Measurements from ENCODE around the gene B4GALT5.

The B4GALT5 gene

GRCh38 chr20:49603209-49603627, 110.5 kb downstream of the B4GALT5 start:
- peak; percentile 74 for DNase-seq (ENCODE audit: low read depth)

- DNase-seq (ENCODE audit: low read depth), result no peak
Observed at GRCh38 chr20:49602345-49603208, 111.1 kb downstream of the B4GALT5 start.

GRCh38 chr20:49601153-49601924, 112.3 kb downstream of the B4GALT5 start:
- no peak for DNase-seq (ENCODE audit: low read depth)

- DNase-seq (ENCODE audit: low read depth), result no peak
Observed at GRCh38 chr20:49599746-49600113, 113.9 kb downstream of the B4GALT5 start.

DNA sequence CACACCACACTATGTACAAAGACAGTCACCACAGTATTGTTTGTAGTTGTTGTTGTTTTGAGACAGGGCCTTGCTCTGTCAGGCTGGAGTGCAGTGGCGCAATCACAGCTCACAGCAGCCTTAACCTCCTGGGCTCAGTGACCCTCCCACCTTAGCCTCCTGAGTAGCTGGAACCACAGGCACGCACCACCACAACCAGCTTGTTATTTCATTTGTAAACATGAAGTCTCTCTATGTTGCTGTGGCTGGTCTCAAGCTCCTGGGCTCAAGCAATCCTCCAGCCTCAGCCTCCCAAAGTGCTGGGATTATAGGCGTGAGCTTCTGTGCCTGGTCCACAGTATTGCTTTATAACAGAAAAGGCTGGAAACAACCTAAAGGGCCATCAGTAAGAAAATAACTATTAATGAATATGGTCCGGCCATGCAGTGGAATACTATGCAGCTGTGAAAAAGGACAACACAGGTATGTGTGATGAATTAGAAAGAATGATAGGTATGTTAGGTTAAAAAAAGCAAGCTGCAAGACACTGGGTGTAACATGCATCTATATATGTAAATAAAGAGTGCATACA, 115.8 kb downstream of the B4GALT5 start:
- DNase-seq (ENCODE audit: low read depth), result peak; percentile 40

- peak; percentile 79 for DNase-seq (ENCODE audit: low read depth)
Observed at GRCh38 chr20:49595811-49596561, 117.7 kb downstream of the B4GALT5 start.

DNA sequence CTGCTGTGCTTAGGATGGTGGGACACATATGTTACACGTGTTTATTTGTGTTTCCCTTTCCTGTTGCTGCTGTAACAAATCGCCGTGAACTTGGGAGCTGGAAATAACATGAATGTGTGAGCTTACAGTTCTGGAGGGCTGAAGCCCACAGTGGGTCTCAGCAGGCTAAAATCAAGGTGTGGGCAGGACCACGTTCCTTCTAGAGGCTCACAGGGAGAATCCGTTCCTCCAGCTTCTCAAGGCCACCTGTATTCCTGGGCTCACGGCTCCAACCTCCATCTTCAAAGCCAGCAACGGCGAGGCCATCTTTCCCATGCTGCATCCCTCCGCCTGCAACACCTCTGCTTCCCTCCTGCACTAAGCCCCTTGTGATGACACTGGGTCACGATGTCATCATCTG, 118.3 kb downstream of the B4GALT5 start:
- DNase-seq (ENCODE audit: low read depth), result no peak

- no peak for DNase-seq (ENCODE audit: low read depth)
Observed at GRCh38 chr20:49594931-49595315, 118.8 kb downstream of the B4GALT5 start.

- DNase-seq (ENCODE audit: low read depth), result peak; percentile 86
Observed at GRCh38 chr20:49594143-49594930, 119.3 kb downstream of the B4GALT5 start.

GRCh38 chr20:49593466-49594142, 120.1 kb downstream of the B4GALT5 start:
- no peak for DNase-seq (ENCODE audit: low read depth)

- DNase-seq (ENCODE audit: low read depth), result no peak
Observed at GRCh38 chr20:49592120-49592519, 121.6 kb downstream of the B4GALT5 start.

DNA sequence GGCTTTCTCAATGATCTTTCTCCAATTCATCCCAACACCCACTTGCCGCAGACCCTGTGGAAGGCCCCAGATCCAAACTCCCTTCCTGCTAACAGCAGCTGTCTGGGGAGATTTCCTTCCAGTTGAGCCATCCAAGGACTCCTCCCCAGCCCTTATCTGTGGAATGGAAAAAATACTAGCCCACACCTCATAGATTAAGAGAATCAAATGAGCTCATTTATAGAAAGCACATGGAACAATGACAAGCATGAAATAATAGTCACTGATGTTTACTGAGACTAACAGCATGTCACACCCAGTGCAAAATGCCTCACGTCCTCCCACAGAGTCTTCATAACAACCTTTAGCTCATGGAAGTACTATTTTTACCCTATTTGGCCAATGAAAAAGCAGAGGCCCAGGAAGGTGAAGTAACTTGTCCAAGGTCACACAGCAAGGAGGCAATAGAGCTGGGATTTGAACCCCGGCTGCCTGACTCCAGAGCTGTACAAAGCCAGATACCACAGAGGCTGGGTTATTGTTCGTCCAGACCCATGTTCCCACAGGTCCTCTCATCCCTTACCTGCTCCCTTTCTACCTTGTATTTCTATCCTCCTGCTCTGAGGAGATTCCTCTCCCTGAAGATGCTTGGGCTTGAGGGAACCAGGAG, 122.3 kb downstream of the B4GALT5 start:
- DNase-seq (ENCODE audit: low read depth), result peak; percentile 84

DNA sequence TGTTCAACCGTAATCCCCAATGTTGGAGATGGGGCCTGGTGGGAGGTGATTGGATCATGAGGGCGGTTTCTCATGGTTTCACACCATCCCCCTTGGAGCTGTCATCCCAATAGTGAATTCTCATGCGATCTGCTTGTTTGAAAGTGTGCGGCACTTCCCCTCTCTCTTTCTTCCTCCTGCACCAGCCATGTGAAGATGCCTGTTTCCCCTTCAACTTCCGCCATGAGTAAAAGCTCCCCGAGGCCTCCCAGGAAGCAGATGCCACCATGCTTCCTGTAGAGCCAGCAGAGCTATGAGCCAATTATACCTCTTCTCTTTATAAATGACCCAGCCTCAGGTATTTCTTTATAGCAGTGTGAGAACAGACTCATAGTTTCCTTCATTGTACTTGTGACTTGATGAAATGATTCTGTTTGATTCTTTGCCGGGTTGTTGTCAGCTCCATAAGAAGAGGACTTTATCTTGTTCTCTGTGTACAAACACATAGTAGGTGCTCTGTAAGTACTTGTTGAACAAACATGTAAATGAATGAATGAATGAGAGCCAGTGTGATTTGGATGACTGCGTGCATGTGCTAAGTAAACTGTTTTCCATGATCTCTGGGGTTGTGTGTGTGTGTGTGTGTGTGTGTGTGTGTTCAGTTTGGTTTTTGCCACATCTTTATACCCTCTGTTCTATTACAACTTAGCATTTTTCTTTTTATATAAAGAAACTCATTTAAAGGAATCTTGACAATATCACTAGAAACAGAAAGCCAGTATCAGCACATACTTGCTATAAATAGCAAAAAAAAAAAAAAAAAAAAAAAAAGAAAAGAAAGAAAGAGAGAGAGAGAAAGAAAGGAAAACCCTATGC, 123.3 kb downstream of the B4GALT5 start:
- no peak for DNase-seq (ENCODE audit: low read depth)

DNA sequence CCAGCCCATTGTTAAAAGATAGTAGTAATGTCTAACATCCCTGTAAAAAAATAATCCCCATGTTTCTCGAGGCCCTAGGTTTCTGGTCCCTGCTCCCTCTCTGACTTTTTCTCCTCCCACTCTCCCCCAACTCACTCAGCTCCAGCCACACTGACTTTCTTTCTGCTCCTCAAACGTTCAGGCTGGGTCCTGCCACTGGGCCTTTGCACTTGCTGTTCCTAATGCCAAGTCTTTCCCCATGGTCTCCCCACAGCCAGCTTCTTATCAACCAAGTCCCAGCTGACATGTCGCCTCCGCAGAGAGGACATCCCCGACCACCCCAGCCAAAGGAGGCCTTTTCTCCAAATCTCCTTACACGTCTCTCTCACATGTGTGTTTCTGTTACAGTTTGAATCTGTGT, 123.9 kb downstream of the B4GALT5 start:
- DNase-seq (ENCODE audit: low read depth), result no peak

DNA sequence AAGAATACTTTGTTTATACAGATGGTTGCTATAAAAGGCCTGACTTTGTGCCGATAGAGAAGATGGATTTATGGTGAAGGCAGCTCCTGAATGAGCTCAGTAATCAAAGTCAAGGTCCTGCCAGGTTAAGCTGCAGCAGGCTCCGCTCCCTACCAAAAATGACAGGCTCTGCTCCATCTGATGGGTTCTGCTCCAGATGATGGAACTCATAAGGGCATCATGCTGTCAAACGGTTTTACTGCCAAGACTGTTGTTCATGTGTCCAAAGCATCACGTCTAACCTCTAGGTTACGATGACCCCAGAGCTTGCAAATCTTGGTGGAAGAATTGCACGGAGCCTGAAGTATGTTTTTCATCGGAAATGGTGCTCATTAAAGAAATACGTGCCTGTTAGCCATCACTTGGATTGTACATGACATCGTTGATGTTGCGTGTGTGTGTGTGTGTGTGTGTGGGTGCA, 126.5 kb downstream of the B4GALT5 start:
- DNase-seq (ENCODE audit: low read depth), result no peak

DNA sequence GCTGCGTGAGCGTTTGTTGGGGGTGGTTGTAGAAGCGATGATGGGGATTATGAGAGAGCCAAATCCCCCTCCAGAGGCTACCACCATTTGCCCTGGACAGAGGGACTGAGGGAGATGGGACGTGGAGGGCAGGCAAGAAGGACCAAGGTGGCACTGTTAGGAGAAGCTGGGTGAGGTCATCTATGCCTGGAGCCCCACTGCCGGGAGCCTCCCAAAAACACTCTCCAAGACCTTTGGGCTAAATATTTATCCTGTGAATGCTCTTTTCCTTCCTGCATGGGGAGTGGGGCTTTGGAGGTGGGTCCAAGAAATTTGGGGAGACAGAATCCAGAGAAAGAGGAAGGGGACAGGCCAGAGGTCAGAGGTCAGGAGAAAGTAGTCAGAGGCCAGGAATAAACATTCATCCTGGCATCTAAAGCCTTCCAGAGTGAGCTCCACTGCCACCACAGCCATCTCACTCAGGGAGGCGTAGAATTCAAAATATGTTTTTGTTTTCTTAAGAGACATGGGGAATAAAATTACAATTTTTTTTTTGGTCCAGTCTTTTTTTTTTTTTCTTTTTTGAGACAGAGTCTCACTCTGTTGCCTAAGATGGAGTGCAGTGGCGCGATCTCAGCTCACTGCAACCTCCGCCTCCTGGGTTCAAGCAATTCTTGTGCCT, 128.0 kb downstream of the B4GALT5 start:
- DNase-seq (ENCODE audit: low read depth), result no peak

DNA sequence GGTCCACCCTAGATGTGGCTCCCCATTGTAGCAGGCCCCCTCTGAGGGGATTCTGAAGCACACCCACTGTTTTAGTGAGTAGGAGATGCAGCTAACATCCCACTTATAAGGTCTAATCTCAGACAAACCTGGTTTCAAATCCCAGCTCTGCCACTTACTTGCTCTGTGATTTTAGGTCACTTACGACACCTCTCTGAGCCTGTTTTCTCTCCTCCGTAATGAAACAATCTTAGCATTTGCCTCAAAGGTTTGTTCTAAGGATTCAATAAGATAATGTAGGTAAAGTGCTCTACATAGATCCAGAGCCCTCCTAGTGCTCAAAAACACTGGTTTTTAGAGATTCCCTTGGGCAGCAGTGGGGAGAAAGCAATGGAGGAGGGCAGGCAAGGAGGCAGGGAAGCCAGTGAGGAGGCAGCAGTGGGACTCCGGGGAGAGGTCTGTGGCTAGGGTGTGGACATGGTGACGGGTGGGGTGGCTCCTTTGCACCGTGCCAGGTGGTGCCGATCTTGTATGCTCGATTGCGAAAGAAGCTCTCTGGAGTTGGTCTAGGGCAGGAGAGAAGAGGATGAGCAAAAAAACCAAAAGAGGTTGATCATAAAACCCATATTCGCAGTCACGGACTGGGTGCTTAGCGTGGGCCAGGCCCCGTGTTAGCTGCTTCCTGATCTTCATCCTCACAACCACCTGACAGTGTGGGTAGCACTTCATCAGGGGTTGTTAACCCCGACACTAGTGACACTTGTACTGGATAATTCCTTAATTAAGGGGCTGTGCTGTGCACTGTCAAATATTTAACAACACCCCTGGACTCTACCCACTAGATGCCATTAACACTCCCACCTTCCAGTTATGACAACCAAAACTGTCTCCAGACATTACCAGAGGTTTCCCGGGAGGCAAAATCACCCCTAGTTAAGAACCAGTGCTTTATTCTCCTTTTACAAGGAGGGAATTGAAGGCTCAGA, 129.0 kb downstream of the B4GALT5 start:
- peak; percentile 50 for DNase-seq (ENCODE audit: low read depth)
